Lower lobe of right lung (tissue), 2 donors: ENCODE data around the gene BABAM2. TPM values are rescaled to one million over a fixed set of nuclear protein-coding genes. Genes with fewer than 3 reads are reported as not detected.

ENCODE experiments used
- ATAC-seq, 2 donors: fragments of 200-7000 bp; cut with Tn5 transposase; one replicate each; pipeline ENCODE4 v1.9.1; 2020 to 2022; ENCODE audit warnings: mild to moderate bottlenecking in 2 of 2, moderate library complexity in 2 of 2
- DNase-seq: peaks from one replicate; pipeline ENCODE4 v3.0.0-alpha.2; 2020
- H3K27ac ChIP-seq: fragments of 200-600 bp; one replicate; pipeline ENCODE4 v1.8.0; 2022
- H3K27me3 ChIP-seq: fragments of 200-600 bp; one replicate; pipeline ENCODE4 v1.8.0; 2022; ENCODE audit warnings: low read depth
- H3K36me3 ChIP-seq: fragments of 200-600 bp; one replicate; pipeline ENCODE4 v1.8.0; 2022; ENCODE audit warnings: mild to moderate bottlenecking
- H3K4me1 ChIP-seq: fragments of 200-600 bp; one replicate; pipeline ENCODE4 v1.8.0; 2022
- H3K4me3 ChIP-seq: fragments of 200-600 bp; one replicate; pipeline ENCODE4 v1.8.0; 2022; ENCODE audit warnings: mild to moderate bottlenecking
- H3K9me3 ChIP-seq: fragments of 200-600 bp; one replicate; pipeline ENCODE4 v1.8.0; 2022
- intact Hi-C: fragments of 100-400 bp; cut with DNase I; formaldehyde crosslinking; loops from one replicate; pipeline ENCODE4 v1.11.0; 2022
- total RNA-seq: library from RNA; stranded (reverse); fragmentation: NEBNext Ultra II Directional; extraction: Animal tissue kit (Norgen Biotek cat#: 25700); gene quantifications from one replicate; pipeline ENCODE4 v1.2.1, GENCODE V29; 2021
- TF ChIP-seq, protein P1 (sequence below): fragments of 200-600 bp; IDR thresholded peaks from one replicate; pipeline ENCODE4 v1.8.0; 2022; ENCODE audit warnings: antibody characterized with exemption, mild to moderate bottlenecking
- donor health status: DM: no; HTN: yes; CAD: no; lungs with severe emphysema.

Gene BABAM2
- total RNA-seq, 1 donor from 2014 or later: 39.5 TPM

- H3K27ac ChIP-seq: no peak overlapping the region
- peak; percentile 41 to 72 for ATAC-seq
- H3K27me3 ChIP-seq: no peaks in the 10 kb centered on the region
- intact Hi-C loops: no loop called here
- H3K4me3 ChIP-seq: no peak overlapping the region
- no peak for DNase-seq
- H3K4me1 ChIP-seq: peaks cover 15% of the 10 kb centered on the region
- no peaks in the 10 kb centered on the region for H3K9me3 ChIP-seq
- TF ChIP-seq, protein P1, sequence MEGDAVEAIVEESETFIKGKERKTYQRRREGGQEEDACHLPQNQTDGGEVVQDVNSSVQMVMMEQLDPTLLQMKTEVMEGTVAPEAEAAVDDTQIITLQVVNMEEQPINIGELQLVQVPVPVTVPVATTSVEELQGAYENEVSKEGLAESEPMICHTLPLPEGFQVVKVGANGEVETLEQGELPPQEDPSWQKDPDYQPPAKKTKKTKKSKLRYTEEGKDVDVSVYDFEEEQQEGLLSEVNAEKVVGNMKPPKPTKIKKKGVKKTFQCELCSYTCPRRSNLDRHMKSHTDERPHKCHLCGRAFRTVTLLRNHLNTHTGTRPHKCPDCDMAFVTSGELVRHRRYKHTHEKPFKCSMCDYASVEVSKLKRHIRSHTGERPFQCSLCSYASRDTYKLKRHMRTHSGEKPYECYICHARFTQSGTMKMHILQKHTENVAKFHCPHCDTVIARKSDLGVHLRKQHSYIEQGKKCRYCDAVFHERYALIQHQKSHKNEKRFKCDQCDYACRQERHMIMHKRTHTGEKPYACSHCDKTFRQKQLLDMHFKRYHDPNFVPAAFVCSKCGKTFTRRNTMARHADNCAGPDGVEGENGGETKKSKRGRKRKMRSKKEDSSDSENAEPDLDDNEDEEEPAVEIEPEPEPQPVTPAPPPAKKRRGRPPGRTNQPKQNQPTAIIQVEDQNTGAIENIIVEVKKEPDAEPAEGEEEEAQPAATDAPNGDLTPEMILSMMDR: no peak
- no peaks in the 10 kb centered on the region for H3K36me3 ChIP-seq
These were observed 385.6 kb downstream of the BABAM2 start for GRCh38 chr2:28276076-28276618.

GRCh38 chr2:28276807-28277206 is 386.3 kb downstream of the BABAM2 start:
- intact Hi-C loops: no loop called here
- Histone ChIP-seq H3K4me3 (no peak overlapping the region), H3K4me1 (peaks cover 15% of the 10 kb centered on the region), H3K27ac (no peak overlapping the region), H3K36me3 (no peaks in the 10 kb centered on the region), H3K9me3 (no peaks in the 10 kb centered on the region), H3K27me3 (no peaks in the 10 kb centered on the region)
- ATAC-seq (no peak), DNase-seq (no peak)
- TF ChIP-seq, protein P1: no peak

DNA sequence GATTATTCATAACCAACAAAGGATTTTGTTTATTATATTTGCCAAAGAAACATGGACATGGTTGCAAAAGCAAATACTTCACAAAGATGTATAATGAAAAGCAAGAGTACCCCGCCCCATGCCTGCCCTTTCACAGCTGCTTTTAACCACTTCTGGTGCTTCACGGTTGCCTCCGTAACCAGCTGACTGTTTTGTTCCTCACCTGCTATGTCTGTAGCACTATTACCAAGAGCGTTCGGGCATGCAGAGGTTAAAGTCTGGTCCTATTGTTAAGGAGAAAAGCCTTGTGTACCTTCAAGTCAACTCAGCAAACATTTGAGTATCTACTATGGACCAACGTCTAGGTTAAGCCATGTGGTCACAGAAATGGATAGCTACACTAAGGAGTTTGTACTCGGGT is 386.9 kb downstream of the BABAM2 start:
- TF ChIP-seq, protein P1: no peak
- H3K27me3 ChIP-seq: no peaks in the 10 kb centered on the region
- no peaks in the 10 kb centered on the region for H3K9me3 ChIP-seq
- DNase-seq (no peak), ATAC-seq (no peak)
- no peaks in the 10 kb centered on the region for H3K36me3 ChIP-seq
- peaks cover 15% of the 10 kb centered on the region for H3K4me1 ChIP-seq
- intact Hi-C loops: no loop called here
- no peak overlapping the region for H3K27ac ChIP-seq
- no peak overlapping the region for H3K4me3 ChIP-seq

- no peak overlapping the region for H3K27ac ChIP-seq
- ATAC-seq: no peak
- intact Hi-C loops: no loop called here
These were observed 388.8 kb downstream of the BABAM2 start for GRCh38 chr2:28279371-28279770.

GRCh38 chr2:28280619-28281018 is 390.1 kb downstream of the BABAM2 start:
- DNase-seq (no peak), ATAC-seq (no peak)
- no peak overlapping the region for H3K27ac ChIP-seq
- intact Hi-C loops: no loop called here
- H3K4me3 ChIP-seq: no peak overlapping the region
- peaks cover under 1% of the 10 kb centered on the region for H3K4me1 ChIP-seq
- H3K36me3 ChIP-seq: no peaks in the 10 kb centered on the region
- H3K9me3 ChIP-seq: no peaks in the 10 kb centered on the region
- no peaks in the 10 kb centered on the region for H3K27me3 ChIP-seq
- TF ChIP-seq, protein P1: no peak

More at GRCh38 chr2:28279371-28279770, 388.8 kb downstream of the BABAM2 start:
- TF ChIP-seq, protein P1: no peak
- Histone ChIP-seq H3K9me3 (no peaks in the 10 kb centered on the region), H3K27me3 (no peaks in the 10 kb centered on the region), H3K4me1 (peaks cover 13% of the 10 kb centered on the region), H3K36me3 (no peaks in the 10 kb centered on the region), H3K4me3 (no peak overlapping the region)
- no peak for DNase-seq
